Tibial nerve (tissue), 4 donors: Measurements from ENCODE around the gene APEH.

Source experiments
- EP300 ChIP-seq, 2 donors: sonication (generic); formaldehyde crosslinking; IDR thresholded peaks; one replicate each; pipeline ENCODE4 v1.6.1; 2017; ENCODE audit warnings: antibody characterized with exemption in 2 of 2, mild to moderate bottlenecking in 1 of 2
- TF ChIP-seq, protein P1 (sequence below), 5 experiments: fragments of 200-600 bp in 3 of 5; fragments of 450-650 bp in 2 of 5; sonication (generic) in 3 of 5; IDR thresholded peaks; one replicate each; pipeline ENCODE4 v1.5.1; 2016 to 2019; ENCODE audit warnings: antibody characterized with exemption in 5 of 5, mild to moderate bottlenecking in 3 of 5, moderate library complexity in 2 of 5

DNA sequence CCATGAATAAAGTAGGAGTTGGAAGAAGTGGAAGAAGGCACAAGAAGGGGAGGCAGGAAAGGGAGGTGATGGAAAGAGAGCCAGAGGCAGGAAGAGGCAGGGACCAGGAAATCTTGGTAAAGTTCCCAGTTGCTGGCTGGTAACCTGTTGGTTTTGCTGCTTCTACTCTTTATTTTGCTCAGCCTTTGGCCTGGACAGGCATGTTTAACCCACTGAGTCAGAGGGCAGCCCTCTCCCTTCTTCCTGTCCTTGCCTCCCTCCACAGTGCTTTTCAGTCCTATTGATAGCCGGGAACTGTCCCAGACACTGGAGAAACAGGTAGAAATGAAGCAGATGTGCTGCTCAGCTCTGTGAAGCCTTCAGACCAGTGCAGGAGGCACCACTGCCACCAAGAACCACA, 43.4 kb upstream of the APEH start:
- TF ChIP-seq, protein P1, sequence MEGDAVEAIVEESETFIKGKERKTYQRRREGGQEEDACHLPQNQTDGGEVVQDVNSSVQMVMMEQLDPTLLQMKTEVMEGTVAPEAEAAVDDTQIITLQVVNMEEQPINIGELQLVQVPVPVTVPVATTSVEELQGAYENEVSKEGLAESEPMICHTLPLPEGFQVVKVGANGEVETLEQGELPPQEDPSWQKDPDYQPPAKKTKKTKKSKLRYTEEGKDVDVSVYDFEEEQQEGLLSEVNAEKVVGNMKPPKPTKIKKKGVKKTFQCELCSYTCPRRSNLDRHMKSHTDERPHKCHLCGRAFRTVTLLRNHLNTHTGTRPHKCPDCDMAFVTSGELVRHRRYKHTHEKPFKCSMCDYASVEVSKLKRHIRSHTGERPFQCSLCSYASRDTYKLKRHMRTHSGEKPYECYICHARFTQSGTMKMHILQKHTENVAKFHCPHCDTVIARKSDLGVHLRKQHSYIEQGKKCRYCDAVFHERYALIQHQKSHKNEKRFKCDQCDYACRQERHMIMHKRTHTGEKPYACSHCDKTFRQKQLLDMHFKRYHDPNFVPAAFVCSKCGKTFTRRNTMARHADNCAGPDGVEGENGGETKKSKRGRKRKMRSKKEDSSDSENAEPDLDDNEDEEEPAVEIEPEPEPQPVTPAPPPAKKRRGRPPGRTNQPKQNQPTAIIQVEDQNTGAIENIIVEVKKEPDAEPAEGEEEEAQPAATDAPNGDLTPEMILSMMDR (IDR thresholded peaks at IDR 0.05), result no peak
- TF ChIP-seq EP300 (IDR thresholded peaks at IDR 0.05), result no peak
